Measurements from ENCODE around the gene LMOD2.

GRCh38 chr7:123645516-123645915 lies 10.2 kb upstream of the LMOD2 start:
- TF ChIP-seq POLR2AphosphoS5 (IDR thresholded peaks at IDR 0.05; ENCODE audit: borderline replicate concordance, low read depth, low read length) (no peak), EZH2 (IDR thresholded peaks at IDR 0.05) (no peak)
